Karpas-422 (cell line): ENCODE data around the gene NPAP1. TPM values are rescaled to one million over a fixed set of nuclear protein-coding genes. Genes with fewer than 3 reads are reported as not detected.
"Not testable (repeated sequence)": the region's sequence is repeated elsewhere in the genome, so short reads cannot be mapped to it uniquely, and the experiment has no call there.

Experiments used
- DNase-seq: peaks from one replicate; pipeline ENCODE4 v3.0.0-alpha.2; 2015
- H2AFZ ChIP-seq: fragments of 200-600 bp; sonication (generic); 2 replicates; pipeline ENCODE4 v1.6.1; 2014; ENCODE audit warnings: antibody characterized with exemption, low read length, mixed read lengths
- H3K27ac ChIP-seq: fragments of 200-600 bp; sonication (generic); 2 replicates; pipeline ENCODE4 v1.5.1; 2014; ENCODE audit warnings: mild to moderate bottlenecking, low read length, moderate library complexity
- H3K27me3 ChIP-seq: fragments of 200-600 bp; sonication (generic); 2 replicates; pipeline ENCODE4 v1.6.1; 2014; ENCODE audit warnings: low read length, mixed read lengths
- H3K36me3 ChIP-seq: fragments of 200-600 bp; sonication (generic); 2 replicates; pipeline ENCODE4 v1.6.1; 2014; ENCODE audit warnings: low read length, mixed read lengths; ENCODE audit not compliant: insufficient read depth
- H3K4me1 ChIP-seq: fragments of 200-600 bp; sonication (generic); 2 replicates; pipeline ENCODE4 v1.6.1; 2014; ENCODE audit warnings: mild to moderate bottlenecking, low read length, mixed read lengths
- H3K4me2 ChIP-seq: fragments of 200-600 bp; sonication (generic); 2 replicates; pipeline ENCODE4 v1.6.1; 2014; ENCODE audit warnings: low read length, low read depth, mild to moderate bottlenecking; ENCODE audit not compliant: poor library complexity, severe bottlenecking
- H3K4me3 ChIP-seq: fragments of 200-600 bp; sonication (generic); 2 replicates; pipeline ENCODE4 v1.5.1; 2014; ENCODE audit warnings: mild to moderate bottlenecking, antibody characterized with exemption, low read length, mixed read lengths
- H3K79me2 ChIP-seq: fragments of 200-600 bp; sonication (generic); 2 replicates; pipeline ENCODE4 v1.6.1; 2014; ENCODE audit warnings: mild to moderate bottlenecking, low read length, mixed read lengths
- H3K9ac ChIP-seq: fragments of 200-600 bp; sonication (generic); 2 replicates; pipeline ENCODE4 v1.6.0; 2014; ENCODE audit warnings: low read length
- H3K9me2 ChIP-seq: fragments of 200-600 bp; sonication (generic), shearing (Covaris generic); replicated peaks from 2 replicates; pipeline ENCODE4 v1.6.0; 2014; ENCODE audit warnings: mild to moderate bottlenecking, low read length, moderate library complexity; ENCODE audit not compliant: insufficient read depth
- H3K9me3 ChIP-seq: fragments of 300-700, 200-600 bp; sonication (generic); 2 replicates; pipeline ENCODE4 v1.6.1; 2014; ENCODE audit warnings: low read length, mixed read lengths
- H4K20me1 ChIP-seq: fragments of 200-600 bp; sonication (generic); 2 replicates; pipeline ENCODE4 v1.6.1; 2014; ENCODE audit warnings: mild to moderate bottlenecking, antibody characterized with exemption, low read length, low read depth; ENCODE audit not compliant: insufficient read depth
- total RNA-seq: library from RNA; depleted of rRNA; stranded (reverse); fragments of >200 nt; shearing (Covaris generic); gene quantifications from 2 replicates; pipeline ENCODE4 v1.2.3, GENCODE V29; 2014; ENCODE audit warnings: low replicate concordance

The NPAP1 gene
- total RNA-seq, 1 experiment from 2014 or later = not detected

DNA sequence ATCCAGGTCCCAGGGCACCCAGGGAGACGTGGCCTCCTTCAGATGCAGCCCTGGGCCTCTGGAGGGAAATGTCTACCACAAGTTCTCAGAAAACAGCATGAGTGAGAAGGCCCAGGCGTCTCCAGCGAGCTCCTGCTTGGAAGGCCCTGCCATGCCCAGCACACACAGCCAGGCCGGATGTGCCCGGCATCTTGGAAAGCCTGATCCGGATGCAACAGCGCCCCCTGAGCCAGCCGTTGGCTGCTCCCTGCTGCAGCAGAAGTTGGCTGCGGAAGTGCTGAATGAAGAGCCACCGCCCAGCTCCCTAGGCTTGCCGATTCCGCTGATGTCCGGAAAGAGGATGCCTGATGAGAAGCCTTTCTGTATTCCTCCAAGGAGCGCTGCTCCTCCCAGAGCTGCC lies 856 bp downstream of the NPAP1 start:
- H3K4me1 ChIP-seq = no peaks in the 10 kb centered on the region
- H3K27me3 ChIP-seq = no peaks in the 10 kb centered on the region
- H3K4me3 ChIP-seq = no peak overlapping the region
- no peak overlapping the region for H3K9ac ChIP-seq
- no peak overlapping the region for H3K27ac ChIP-seq
- no peaks in the 10 kb centered on the region for H3K79me2 ChIP-seq
- no peaks in the 10 kb centered on the region for H3K36me3 ChIP-seq
- no peak for DNase-seq
- H2AFZ ChIP-seq = no peak overlapping the region
- no peak overlapping the region for H3K4me2 ChIP-seq
- H3K9me3 ChIP-seq = peaks cover 36% of the 10 kb centered on the region; the same call in 1 of the 2 replicates
- no peaks in the 10 kb centered on the region for H3K9me2 ChIP-seq
- no peaks in the 10 kb centered on the region for H4K20me1 ChIP-seq

DNA sequence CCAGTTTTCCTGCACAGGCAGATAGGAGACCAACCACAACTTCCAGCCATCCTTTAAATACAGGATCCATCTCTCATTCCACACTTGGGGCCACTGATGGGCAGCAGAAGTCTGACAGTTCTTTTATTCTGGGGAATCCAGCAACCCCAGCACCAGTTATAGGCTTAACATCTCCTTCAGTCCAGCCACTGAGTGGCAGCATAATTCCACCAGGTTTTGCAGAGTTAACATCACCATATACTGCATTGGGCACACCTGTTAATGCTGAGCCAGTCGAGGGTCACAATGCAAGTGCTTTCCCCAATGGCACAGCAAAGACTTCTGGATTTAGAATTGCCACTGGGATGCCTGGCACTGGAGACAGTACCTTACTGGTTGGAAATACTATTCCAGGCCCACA lies 2.9 kb downstream of the NPAP1 start:
- no peaks in the 10 kb centered on the region for H3K4me1 ChIP-seq
- H4K20me1 ChIP-seq = no peaks in the 10 kb centered on the region
- no peaks in the 10 kb centered on the region for H3K9me2 ChIP-seq
- no peaks in the 10 kb centered on the region for H3K36me3 ChIP-seq
- no peak overlapping the region for H3K9ac ChIP-seq
- H3K27ac ChIP-seq = no peak overlapping the region
- peaks cover 34% of the 10 kb centered on the region for H3K9me3 ChIP-seq
- DNase-seq = no peak
- no peak overlapping the region for H3K4me3 ChIP-seq
- no peaks in the 10 kb centered on the region for H3K79me2 ChIP-seq
- H3K4me2 ChIP-seq = no peak overlapping the region
- no peaks in the 10 kb centered on the region for H3K27me3 ChIP-seq
- H2AFZ ChIP-seq = no peak overlapping the region

GRCh38 chr15:24682002-24682401 lies 6.4 kb downstream of the NPAP1 start:
- no peak overlapping the region for H3K4me3 ChIP-seq
- no peak overlapping the region for H3K9ac ChIP-seq
- H4K20me1 ChIP-seq = no peaks in the 10 kb centered on the region
- H3K4me1 ChIP-seq = no peaks in the 10 kb centered on the region
- H2AFZ ChIP-seq = no peak overlapping the region
- no peaks in the 10 kb centered on the region for H3K36me3 ChIP-seq
- no peak for DNase-seq
- no peaks in the 10 kb centered on the region for H3K9me2 ChIP-seq
- no peaks in the 10 kb centered on the region for H3K27me3 ChIP-seq
- no peak overlapping the region for H3K4me2 ChIP-seq
- peaks cover 34% of the 10 kb centered on the region for H3K9me3 ChIP-seq
- no peaks in the 10 kb centered on the region for H3K79me2 ChIP-seq
- H3K27ac ChIP-seq = no peak overlapping the region

DNA sequence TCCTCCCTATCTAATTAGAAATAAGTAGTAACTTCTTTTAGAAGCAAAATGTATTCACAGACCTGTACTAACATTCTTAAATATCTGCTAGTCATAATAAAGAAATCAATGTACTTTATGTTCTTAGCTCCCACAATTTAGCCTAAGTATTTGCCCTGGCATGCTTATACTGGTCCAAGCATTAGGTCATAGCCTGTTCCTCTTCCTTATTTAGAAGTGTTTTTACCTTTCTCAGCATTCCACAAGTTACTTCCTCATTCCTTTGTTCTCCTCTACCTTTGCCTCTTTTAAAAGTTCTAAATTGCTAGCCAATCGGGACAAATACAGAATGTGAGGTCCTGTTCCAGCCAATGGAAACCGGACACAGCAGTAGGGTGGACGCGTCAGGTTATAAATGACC lies 7.3 kb downstream of the NPAP1 start:
- not testable (repeated sequence) for H3K9me2 ChIP-seq, H2AFZ ChIP-seq, H3K4me1 ChIP-seq, H3K27ac ChIP-seq, DNase-seq, H3K27me3 ChIP-seq, H3K36me3 ChIP-seq, H3K4me2 ChIP-seq, H3K9ac ChIP-seq, H3K79me2 ChIP-seq, H3K4me3 ChIP-seq, H4K20me1 ChIP-seq
- peaks cover 27% of the 10 kb centered on the region for H3K9me3 ChIP-seq

DNA sequence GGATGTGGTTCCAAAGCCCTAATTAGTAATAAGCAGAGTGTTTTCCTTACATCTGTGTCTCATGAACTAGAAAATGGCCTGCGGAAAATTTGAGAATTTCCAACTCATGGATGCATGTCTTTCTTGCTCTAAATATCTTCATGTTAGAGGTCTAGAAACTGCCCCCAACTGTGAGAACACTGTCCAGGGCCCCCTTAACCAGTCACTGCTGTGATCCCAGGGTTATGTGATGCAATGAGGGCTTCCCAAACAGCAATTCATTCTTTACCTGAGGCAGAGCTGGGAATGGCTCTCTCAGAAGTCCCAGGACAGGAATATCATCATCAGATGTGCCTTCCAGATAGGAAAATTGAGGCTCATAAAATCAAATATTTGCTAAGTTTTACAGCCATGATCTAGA lies 8.2 kb downstream of the NPAP1 start:
- H3K4me2 ChIP-seq = no peak overlapping the region
- no peaks in the 10 kb centered on the region for H3K79me2 ChIP-seq
- no peak for DNase-seq
- H3K9ac ChIP-seq = no peak overlapping the region
- H3K9me2 ChIP-seq = no peaks in the 10 kb centered on the region
- H3K27ac ChIP-seq = no peak overlapping the region
- H4K20me1 ChIP-seq = no peaks in the 10 kb centered on the region
- H3K27me3 ChIP-seq = no peaks in the 10 kb centered on the region
- no peaks in the 10 kb centered on the region for H3K36me3 ChIP-seq
- H3K9me3 ChIP-seq = peaks cover 22% of the 10 kb centered on the region
- H3K4me1 ChIP-seq = no peaks in the 10 kb centered on the region
- H2AFZ ChIP-seq = no peak overlapping the region
- H3K4me3 ChIP-seq = no peak overlapping the region

DNA sequence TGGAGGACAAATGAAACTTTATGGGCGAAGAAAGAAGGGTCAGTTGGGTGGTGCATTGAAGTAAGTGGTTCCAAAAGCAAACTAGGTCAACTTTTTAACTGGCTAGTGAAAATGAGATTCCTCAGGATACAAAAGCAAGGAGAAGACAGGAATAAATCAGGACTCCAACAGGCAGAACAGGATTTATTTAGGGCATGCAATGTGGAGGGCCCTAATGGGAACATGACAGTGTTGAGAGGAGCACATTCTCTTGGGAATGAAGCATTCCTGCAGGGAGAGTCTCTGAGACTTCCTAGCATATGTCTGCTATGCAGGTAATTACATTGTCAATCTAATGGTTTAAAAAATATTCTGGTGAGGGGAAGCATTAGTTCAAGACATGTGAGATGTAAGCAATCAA lies 8.7 kb downstream of the NPAP1 start:
- Histone ChIP-seq H2AFZ (no peak overlapping the region), H3K79me2 (no peaks in the 10 kb centered on the region), H3K27me3 (no peaks in the 10 kb centered on the region), H3K27ac (no peak overlapping the region), H3K4me2 (no peak overlapping the region), H3K4me3 (no peak overlapping the region), H3K36me3 (no peaks in the 10 kb centered on the region), H3K9me2 (no peaks in the 10 kb centered on the region), H4K20me1 (no peaks in the 10 kb centered on the region), H3K9ac (no peak overlapping the region), H3K9me3 (peaks cover 16% of the 10 kb centered on the region), H3K4me1 (no peaks in the 10 kb centered on the region)
- DNase-seq = no peak

- H3K9me2 ChIP-seq = no peaks in the 10 kb centered on the region
- no peaks in the 10 kb centered on the region for H3K36me3 ChIP-seq
- no peaks in the 10 kb centered on the region for H3K27me3 ChIP-seq
- no peak overlapping the region for H3K4me2 ChIP-seq
- no peak overlapping the region for H3K4me3 ChIP-seq
- H3K9me3 ChIP-seq = peaks cover 16% of the 10 kb centered on the region
- H3K79me2 ChIP-seq = no peaks in the 10 kb centered on the region
- H4K20me1 ChIP-seq = no peaks in the 10 kb centered on the region
- no peak overlapping the region for H3K9ac ChIP-seq
- no peaks in the 10 kb centered on the region for H3K4me1 ChIP-seq
- no peak for DNase-seq
- no peak overlapping the region for H3K27ac ChIP-seq
- H2AFZ ChIP-seq = no peak overlapping the region
These were observed 20.6 kb downstream of the NPAP1 start for GRCh38 chr15:24696201-24696600.

DNA sequence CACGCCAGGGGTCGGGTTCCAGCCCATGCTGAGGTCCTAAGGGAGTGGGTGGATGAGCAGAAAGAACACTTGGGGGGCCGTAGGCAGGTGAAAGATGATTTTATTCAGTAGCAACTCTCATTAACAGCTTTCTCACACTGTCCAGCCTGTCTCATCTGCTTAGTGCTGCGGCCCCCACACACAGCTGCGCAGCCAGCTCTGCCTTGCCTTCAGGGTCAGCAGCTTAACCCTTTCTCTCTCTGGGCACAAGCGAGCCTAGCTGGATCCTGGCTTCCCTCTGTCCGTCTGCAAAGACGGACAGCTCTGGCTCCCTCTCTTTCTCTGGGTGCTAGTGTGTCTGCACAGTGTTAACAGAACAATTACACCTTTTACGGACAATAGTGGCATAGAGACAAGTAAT lies 21.3 kb downstream of the NPAP1 start:
- Histone ChIP-seq H4K20me1 (no peaks in the 10 kb centered on the region), H3K9me2 (no peaks in the 10 kb centered on the region), H3K4me1 (no peaks in the 10 kb centered on the region), H3K4me3 (no peak overlapping the region), H3K79me2 (no peaks in the 10 kb centered on the region), H3K36me3 (no peaks in the 10 kb centered on the region), H3K27ac (no peak overlapping the region), H3K4me2 (no peak overlapping the region), H3K27me3 (no peaks in the 10 kb centered on the region), H2AFZ (no peak overlapping the region), H3K9ac (no peak overlapping the region), H3K9me3 (peaks cover 19% of the 10 kb centered on the region)
- no peak for DNase-seq
